HG02870 (cell line): Measurements from ENCODE around the gene NEURL1B.
"Not testable (repeated sequence)": the region's sequence is repeated elsewhere in the genome, so short reads cannot be mapped to it uniquely, and the experiment has no call there.

ENCODE experiments used
- ATAC-seq: cut with Tn5 transposase; IDR thresholded peaks from one replicate; pipeline ENCODE4 v1.9.1; 2021; ENCODE audit warnings: mild to moderate bottlenecking, moderate library complexity; ENCODE audit not compliant: unreplicated experiment

NEURL1B gene

GRCh38 chr5:172648755-172649154 lies 7.7 kb downstream of the NEURL1B start:
- no peak for ATAC-seq

- not testable (repeated sequence) for ATAC-seq
Measured at GRCh38 chr5:172656496-172656895, 15.4 kb downstream of the NEURL1B start.

- ATAC-seq, result not testable (repeated sequence)
Measured at GRCh38 chr5:172657524-172658233, 16.6 kb downstream of the NEURL1B start.

GRCh38 chr5:172658391-172658790 lies 17.3 kb downstream of the NEURL1B start:
- ATAC-seq, result no peak

- no peak for ATAC-seq
Measured at GRCh38 chr5:172658961-172659501, 18.0 kb downstream of the NEURL1B start.

GRCh38 chr5:172659570-172659908 lies 18.5 kb downstream of the NEURL1B start:
- no peak for ATAC-seq

- no peak for ATAC-seq
Measured at GRCh38 chr5:172659909-172660628, 19.0 kb downstream of the NEURL1B start.

GRCh38 chr5:172660974-172661373 lies 19.9 kb downstream of the NEURL1B start:
- no peak for ATAC-seq

GRCh38 chr5:172661526-172661925 lies 20.5 kb downstream of the NEURL1B start:
- no peak for ATAC-seq

- no peak for ATAC-seq
Measured at GRCh38 chr5:172662596-172662995, 21.5 kb downstream of the NEURL1B start.

GRCh38 chr5:172664018-172664417 lies 23.0 kb downstream of the NEURL1B start:
- no peak for ATAC-seq

- ATAC-seq, result no peak
Measured at GRCh38 chr5:172664681-172665541, 23.8 kb downstream of the NEURL1B start.

GRCh38 chr5:172666251-172666650 lies 25.2 kb downstream of the NEURL1B start:
- ATAC-seq, result no peak

- no peak for ATAC-seq
Measured at GRCh38 chr5:172667786-172668593, 26.9 kb downstream of the NEURL1B start.

GRCh38 chr5:172668594-172669071 lies 27.6 kb downstream of the NEURL1B start:
- no peak for ATAC-seq

GRCh38 chr5:172669386-172670004 lies 28.4 kb downstream of the NEURL1B start:
- no peak for ATAC-seq

- ATAC-seq, result no peak
Measured at GRCh38 chr5:172670005-172670402, 28.9 kb downstream of the NEURL1B start.

- no peak for ATAC-seq
Measured at GRCh38 chr5:172670444-172670843, 29.4 kb downstream of the NEURL1B start.

- no peak for ATAC-seq
Measured at GRCh38 chr5:172671091-172671490, 30.0 kb downstream of the NEURL1B start.

GRCh38 chr5:172672681-172673080 lies 31.6 kb downstream of the NEURL1B start:
- no peak for ATAC-seq
